ENCODE data around the gene KLHL29. TPM values are rescaled to one million over a fixed set of nuclear protein-coding genes. Genes with fewer than 3 reads are reported as not detected.

Gene KLHL29
- total and polyA plus RNA-seq, 2 donors (not counting 3 experiments of a cell fraction or from before 2014, with no cell fraction given): 4.6 to 12.7 TPM

- Histone ChIP-seq H3K36me3 (ENCODE audit: control insufficient read depth in 2 of 2, extremely low read depth in 1 of 2, insufficient read depth in 2 of 2, low read length in 2 of 2) (no peaks in the 10 kb centered on the region), H2AFZ (ENCODE audit: low read depth, low read length) (no peak overlapping the region), H3K9me3 (replicated peaks; ENCODE audit: control insufficient read depth, insufficient read depth, low read length) (no peaks in the 10 kb centered on the region), H3K27me3 (ENCODE audit: control insufficient read depth in 2 of 2, insufficient read depth in 2 of 2, low read length in 2 of 2) (no peaks in the 10 kb centered on the region), H3K27ac (ENCODE audit: insufficient read depth, low read depth, low read length) (no peak overlapping the region), H3K79me2 (ENCODE audit: control insufficient read depth, insufficient read depth, low read length) (no peaks in the 10 kb centered on the region), H3K4me1 (ENCODE audit: control insufficient read depth, extremely low read depth, insufficient read depth, low read length) (no peaks in the 10 kb centered on the region), H3K4me2 (ENCODE audit: insufficient read depth, low read length) (no peak overlapping the region), H4K20me1 (replicated peaks; ENCODE audit: control insufficient read depth, extremely low read depth, insufficient read depth, low read length) (no peaks in the 10 kb centered on the region), H3K9me1 (replicated peaks; ENCODE audit: control insufficient read depth, extremely low read depth, insufficient read depth, low read length) (no peaks in the 10 kb centered on the region), H3K4me3 (replicated peaks in 1 of 3; ENCODE audit: insufficient read depth in 1 of 3, low read depth in 1 of 3, low read length in 3 of 3) (no peak overlapping the region), H3K9ac (replicated peaks; ENCODE audit: extremely low read depth, insufficient read depth, low read length) (no peak overlapping the region)
- no peak for FAIRE-seq
- ChIA-PET POLR2A (no interaction called here), CTCF (no interaction called here)
- DNase-seq (ENCODE audit: low read depth, low spot score): no peak
- intact Hi-C loops (cut with micrococcal nuclease) (no loop called here), dilution Hi-C loops (cut with MboI; ENCODE audit: extremely low pct_ligation_motif_present, low sequenced_read_pairs) (no loop called here)
- TF ChIP-seq, protein P1, sequence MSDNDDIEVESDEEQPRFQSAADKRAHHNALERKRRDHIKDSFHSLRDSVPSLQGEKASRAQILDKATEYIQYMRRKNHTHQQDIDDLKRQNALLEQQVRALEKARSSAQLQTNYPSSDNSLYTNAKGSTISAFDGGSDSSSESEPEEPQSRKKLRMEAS (IDR thresholded peaks at IDR 0.05; ENCODE audit: insufficient read depth, insufficient read length): no peak
- TF ChIP-seq POLR2A (IDR thresholded peaks at IDR 0.05; ENCODE audit: low read depth, low read length): no peak
- TF ChIP-seq FOS (IDR thresholded peaks at IDR 0.05; ENCODE audit: borderline replicate concordance, insufficient read depth, low read length): no peak
- no peak for TF ChIP-seq MYC (IDR thresholded peaks at IDR 0.05; ENCODE audit: low read depth, low read length)
- TF ChIP-seq GATA2 (IDR thresholded peaks at IDR 0.05; ENCODE audit: insufficient read depth, insufficient read length, low read depth, low read length): no peak
- TF ChIP-seq POLR2AphosphoS5 (IDR thresholded peaks at IDR 0.05; ENCODE audit: insufficient read depth, low read depth, low read length): no peak
- TF ChIP-seq EZH2 (IDR thresholded peaks at IDR 0.05; ENCODE audit: borderline replicate concordance, low read depth, low read length, severe bottlenecking): no peak
- no peak for TF ChIP-seq CTCF (IDR thresholded peaks at IDR 0.05; ENCODE audit: extremely low read depth in 1 of 2, insufficient read depth in 1 of 2, low read depth in 1 of 2, low read length in 2 of 2)
- no peak for TF ChIP-seq JUN (IDR thresholded peaks at IDR 0.05; ENCODE audit: borderline replicate concordance, insufficient read depth, insufficient read length, low read depth)
- BruUV-seq (replicated peaks): no TSS peak
Measured at GRCh38 chr2:23631389-23631788, 246.4 kb downstream of the KLHL29 start.

Measured in endothelial cell of umbilical vein (primary cell).